K562 (cell line): ENCODE results near the gene UPK3A. TPM values are rescaled to one million over a fixed set of nuclear protein-coding genes. Genes with fewer than 3 reads are reported as not detected.
A peak's percentile ranks its signal among the peaks of the same experiment; 100 is the strongest.

Source experiments
- ETV1 ChIP-seq: fragments of 450-650 bp; conservative IDR thresholded peaks from 2 replicates; pipeline ENCODE4 v1.6.1; 2016; ENCODE audit warnings: missing genetic modification characterization, control low read depth, low read depth, missing compliant biosample characterization
- FUS ChIP-seq: fragments of 200-400 bp; formaldehyde crosslinking; optimal IDR thresholded peaks from 2 replicates; pipeline ENCODE3; 2017; ENCODE audit warnings: low read depth, low read length
- GTF2F1 ChIP-seq: IDR thresholded peaks from 2 replicates; pipeline ENCODE4 v1.6.1; 2011; ENCODE audit warnings: low read depth, low read length, improper control_type of control experiment
- LEF1 ChIP-seq: fragments of 450-650 bp; IDR thresholded peaks from 2 replicates; pipeline ENCODE4 v1.6.1; 2016; ENCODE audit warnings: mild to moderate bottlenecking
- MITF ChIP-seq: IDR thresholded peaks from 2 replicates; pipeline ENCODE4 v1.6.1; 2014; ENCODE audit warnings: antibody characterized with exemption
- MTF1 ChIP-seq: fragments of 250-450 bp; sonication (Bioruptor Pico); IDR thresholded peaks from 2 replicates; pipeline ENCODE4 v1.9.0; 2021; ENCODE audit warnings: moderate library complexity, mild to moderate bottlenecking, inconsistent platforms, borderline replicate concordance
- MYC ChIP-seq, 2 experiments: fragments of 250-450 bp in 1 of 2; sonication (Bioruptor Pico) in 1 of 2; IDR thresholded peaks; 2 replicates each; pipeline versions ENCODE4 v1.5.1 to v1.6.1; 2012 to 2021; ENCODE audit warnings: low read depth in 2 of 2, borderline replicate concordance in 1 of 2, improper control_type of control experiment in 1 of 2, low read length in 1 of 2, mild to moderate bottlenecking in 1 of 2, moderate library complexity in 1 of 2
- NFATC3 ChIP-seq: fragments of 450-650 bp; IDR thresholded peaks from 2 replicates; pipeline ENCODE4 v1.6.1; 2017; ENCODE audit warnings: mild to moderate bottlenecking
- NFYB ChIP-seq: IDR thresholded peaks from 2 replicates; pipeline ENCODE4 v1.6.1; 2011; ENCODE audit warnings: mild to moderate bottlenecking, moderate library complexity; ENCODE audit not compliant: insufficient read length; ENCODE audit errors: extremely low read depth
- TCF7L2 ChIP-seq: fragments of 150-350 bp; IDR thresholded peaks from 2 replicates; pipeline ENCODE4 v1.6.1; 2016; ENCODE audit warnings: low read depth, mild to moderate bottlenecking, low read length, moderate library complexity
- TRIM24 ChIP-seq, 2 experiments: fragments of 450-650 bp; IDR thresholded peaks; 2 replicates each; pipeline ENCODE4 v1.6.1; 2016
- TSHZ1 ChIP-seq: fragments of 250-450 bp; sonication (Bioruptor Pico); IDR thresholded peaks from 2 replicates; pipeline ENCODE4 v1.4.0; 2020; ENCODE audit warnings: mild to moderate bottlenecking, moderate library complexity
- ZHX1 ChIP-seq: fragments of 150-350 bp; conservative IDR thresholded peaks from 2 replicates; pipeline ENCODE4 v1.6.1; 2014; ENCODE audit warnings: low read length
- ZNF511 ChIP-seq: sonication (generic); formaldehyde crosslinking; IDR thresholded peaks from 2 replicates; pipeline ENCODE4 v1.8.0; 2022; ENCODE audit warnings: mild to moderate bottlenecking, missing genetic modification reagents
- polyA plus RNA-seq, 8 experiments: library from polyadenylated mRNA; depleted of rRNA in 4 of 8; stranded (reverse) in 5 of 8; unstranded in 3 of 8; fragments of >200 nt; fragmentation: Nextera tagmentation in 2 of 8; fragmentation: Illumina TruSeq in 1 of 8; extraction: Ambion mirVana in 2 of 8; extraction: Trizol in 1 of 8; gene quantifications; 2 replicates each; pipeline versions ENCODE4 v1.2.1 to v1.2.3, GENCODE V29; 2011 to 2014; ENCODE audit warnings: inconsistent platforms in 1 of 8, missing spikeins in 1 of 8
- total RNA-seq, 7 experiments: library from RNA; depleted of rRNA in 6 of 7; stranded (reverse); fragments of >200 nt in 6 of 7; fragmentation: Illumina TruSeq in 2 of 7; extraction: Trizol in 2 of 7; gene quantifications; 2 replicates each; pipeline versions ENCODE4 v1.2.1 to v1.2.3, GENCODE V29; 2011 to 2021; ENCODE audit warnings: low replicate concordance in 1 of 7
- TF ChIP-seq, protein P1 (sequence below): fragments of 250-450 bp; sonication (Bioruptor Pico); IDR thresholded peaks from 2 replicates; pipeline ENCODE4 v1.9.0; 2021; ENCODE audit warnings: mild to moderate bottlenecking, inconsistent platforms

Gene UPK3A
- total and polyA plus RNA-seq, 9 of the 15 experiments (the other 6 are each of a cell fraction or from before 2014, with no cell fraction given) = not detected

- TF ChIP-seq TCF7L2 (no peak), ZNF511 (CRISPR knock-in tag) (no peak), NFATC3 (no peak), ZHX1 (no peak), ETV1 (peak; percentile 72), TRIM24 (IDR thresholded peaks at IDR 0.05) (peak; percentile 54 to 69; a peak in 2 of 4 replicates), GTF2F1 (no peak), MYC (IDR thresholded peaks at IDR 0.05; ENCODE audit: low read depth, low read length) (peak; percentile 95), MYC (CRISPR knock-in tag; IDR thresholded peaks at IDR 0.05; ENCODE audit: borderline replicate concordance, low read depth) (no peak), LEF1 (peak; percentile 74), MTF1 (CRISPR knock-in tag) (no peak), FUS (no peak), TSHZ1 (CRISPR knock-in tag) (no peak), MITF (no peak), NFYB (no peak)
- TF ChIP-seq, protein P1, sequence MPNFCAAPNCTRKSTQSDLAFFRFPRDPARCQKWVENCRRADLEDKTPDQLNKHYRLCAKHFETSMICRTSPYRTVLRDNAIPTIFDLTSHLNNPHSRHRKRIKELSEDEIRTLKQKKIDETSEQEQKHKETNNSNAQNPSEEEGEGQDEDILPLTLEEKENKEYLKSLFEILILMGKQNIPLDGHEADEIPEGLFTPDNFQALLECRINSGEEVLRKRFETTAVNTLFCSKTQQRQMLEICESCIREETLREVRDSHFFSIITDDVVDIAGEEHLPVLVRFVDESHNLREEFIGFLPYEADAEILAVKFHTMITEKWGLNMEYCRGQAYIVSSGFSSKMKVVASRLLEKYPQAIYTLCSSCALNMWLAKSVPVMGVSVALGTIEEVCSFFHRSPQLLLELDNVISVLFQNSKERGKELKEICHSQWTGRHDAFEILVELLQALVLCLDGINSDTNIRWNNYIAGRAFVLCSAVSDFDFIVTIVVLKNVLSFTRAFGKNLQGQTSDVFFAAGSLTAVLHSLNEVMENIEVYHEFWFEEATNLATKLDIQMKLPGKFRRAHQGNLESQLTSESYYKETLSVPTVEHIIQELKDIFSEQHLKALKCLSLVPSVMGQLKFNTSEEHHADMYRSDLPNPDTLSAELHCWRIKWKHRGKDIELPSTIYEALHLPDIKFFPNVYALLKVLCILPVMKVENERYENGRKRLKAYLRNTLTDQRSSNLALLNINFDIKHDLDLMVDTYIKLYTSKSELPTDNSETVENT = no peak
These were observed 29.4 kb downstream of the UPK3A start (continued) for GRCh38 chr22:45314054-45314721.
